Calu3 (cell line): Measurements from ENCODE around the gene OPCML. TPM values are rescaled to one million over a fixed set of nuclear protein-coding genes. Genes with fewer than 3 reads are reported as not detected.

Experiments used
- BruUV-seq: library from RNA; stranded (reverse); fragments of 400-500 nt; replicated peaks from 2 replicates; lab custom pipeline; 2021; lab: Mats Ljungman, UMichigan
- CTCF ChIA-PET: fragments of 300-600 bp; sonication (Branson Sonifier 250); formaldehyde crosslinking; loops from one replicate; lab custom pipeline; 2022; ENCODE audit warnings: antibody characterized with exemption; lab: Charles Lee
- DNase-seq: peaks from one replicate; pipeline ENCODE4 v3.0.0; 2022
- H3K27ac Mint-ChIP-seq: one replicate; pipeline ENCODE4 v1.8.0; 2022; ENCODE audit warnings: mixed read lengths; ENCODE audit not compliant: unreplicated experiment
- H3K27me3 Mint-ChIP-seq: one replicate; pipeline ENCODE4 v1.8.0; 2022; ENCODE audit warnings: mixed read lengths; ENCODE audit not compliant: unreplicated experiment
- H3K36me3 Mint-ChIP-seq: one replicate; pipeline ENCODE4 v1.8.0; 2022; ENCODE audit warnings: mild to moderate bottlenecking, moderate library complexity, mixed read lengths; ENCODE audit not compliant: insufficient read depth, unreplicated experiment
- H3K4me1 Mint-ChIP-seq: one replicate; pipeline ENCODE4 v1.8.0; 2022; ENCODE audit warnings: mild to moderate bottlenecking, low read depth, mixed read lengths; ENCODE audit not compliant: unreplicated experiment
- H3K4me3 Mint-ChIP-seq: one replicate; pipeline ENCODE4 v1.8.0; 2022; ENCODE audit warnings: mild to moderate bottlenecking, low read depth, moderate library complexity, mixed read lengths; ENCODE audit not compliant: unreplicated experiment
- H3K9me3 Mint-ChIP-seq: one replicate; pipeline ENCODE4 v1.8.0; 2022; ENCODE audit warnings: low read depth, mixed read lengths; ENCODE audit not compliant: unreplicated experiment
- intact Hi-C: fragments of 100-400 bp; cut with micrococcal nuclease; formaldehyde crosslinking; loops from one replicate; pipeline ENCODE4 v1.10.0; 2022; ENCODE audit not compliant: unreplicated experiment
- total RNA-seq: library from RNA; stranded (reverse); gene quantifications from 2 replicates; pipeline ENCODE4 v1.2.3, GENCODE V29; 2022
- TF ChIP-seq, protein P1 (sequence below): fragments of 200-600 bp; IDR thresholded peaks from one replicate; pipeline ENCODE4 v1.8.0; 2022; ENCODE audit warnings: antibody characterized with exemption; ENCODE audit not compliant: unreplicated experiment

OPCML gene
- total RNA-seq, 1 experiment from 2014 or later: not detected

GRCh38 chr11:132623511-132623910 lies 908.8 kb downstream of the OPCML start:
- TF ChIP-seq, protein P1, sequence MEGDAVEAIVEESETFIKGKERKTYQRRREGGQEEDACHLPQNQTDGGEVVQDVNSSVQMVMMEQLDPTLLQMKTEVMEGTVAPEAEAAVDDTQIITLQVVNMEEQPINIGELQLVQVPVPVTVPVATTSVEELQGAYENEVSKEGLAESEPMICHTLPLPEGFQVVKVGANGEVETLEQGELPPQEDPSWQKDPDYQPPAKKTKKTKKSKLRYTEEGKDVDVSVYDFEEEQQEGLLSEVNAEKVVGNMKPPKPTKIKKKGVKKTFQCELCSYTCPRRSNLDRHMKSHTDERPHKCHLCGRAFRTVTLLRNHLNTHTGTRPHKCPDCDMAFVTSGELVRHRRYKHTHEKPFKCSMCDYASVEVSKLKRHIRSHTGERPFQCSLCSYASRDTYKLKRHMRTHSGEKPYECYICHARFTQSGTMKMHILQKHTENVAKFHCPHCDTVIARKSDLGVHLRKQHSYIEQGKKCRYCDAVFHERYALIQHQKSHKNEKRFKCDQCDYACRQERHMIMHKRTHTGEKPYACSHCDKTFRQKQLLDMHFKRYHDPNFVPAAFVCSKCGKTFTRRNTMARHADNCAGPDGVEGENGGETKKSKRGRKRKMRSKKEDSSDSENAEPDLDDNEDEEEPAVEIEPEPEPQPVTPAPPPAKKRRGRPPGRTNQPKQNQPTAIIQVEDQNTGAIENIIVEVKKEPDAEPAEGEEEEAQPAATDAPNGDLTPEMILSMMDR: no peak
- no TSS peak for BruUV-seq
- no peak overlapping the region for H3K4me3 Mint-ChIP-seq
- H3K36me3 Mint-ChIP-seq: no peaks in the 10 kb centered on the region
- peaks cover 29% of the 10 kb centered on the region for H3K9me3 Mint-ChIP-seq
- intact Hi-C loops: no loop called here
- no peak for DNase-seq
- no peaks in the 10 kb centered on the region for H3K4me1 Mint-ChIP-seq
- no peak overlapping the region for H3K27ac Mint-ChIP-seq
- CTCF ChIA-PET: no interaction called here
- no peaks in the 10 kb centered on the region for H3K27me3 Mint-ChIP-seq

- intact Hi-C loops: no loop called here
- Mint-ChIP-seq H3K9me3 (peaks cover 25% of the 10 kb centered on the region), H3K27ac (no peak overlapping the region), H3K4me1 (no peaks in the 10 kb centered on the region), H3K27me3 (no peaks in the 10 kb centered on the region), H3K4me3 (no peak overlapping the region), H3K36me3 (no peaks in the 10 kb centered on the region)
- no TSS peak for BruUV-seq
- no peak for DNase-seq
- CTCF ChIA-PET: no interaction called here
- TF ChIP-seq, protein P1: no peak
These were observed 910.2 kb downstream of the OPCML start for GRCh38 chr11:132621976-132622580.

DNA sequence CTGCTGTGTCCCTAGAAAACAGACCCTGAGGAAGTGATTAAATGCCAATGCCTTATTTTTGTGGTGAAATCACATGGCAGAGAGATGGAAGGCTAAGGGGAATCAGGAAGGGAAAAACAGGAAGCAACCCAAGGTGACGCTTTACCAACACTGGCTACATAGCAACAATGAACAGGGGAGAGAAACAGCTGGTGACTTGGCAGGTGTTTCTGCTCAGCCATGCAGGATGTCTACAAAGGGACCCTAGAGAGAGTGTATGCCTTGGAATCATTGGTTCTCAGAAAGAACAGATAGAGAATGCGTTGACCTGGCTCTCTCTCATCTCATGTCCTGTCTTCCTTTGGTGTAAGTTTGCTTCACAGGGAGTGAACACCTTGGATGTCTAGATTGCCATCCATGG lies 911.9 kb downstream of the OPCML start:
- TF ChIP-seq, protein P1: no peak
- intact Hi-C loops: no loop called here
- H3K4me3 Mint-ChIP-seq: no peak overlapping the region
- H3K27me3 Mint-ChIP-seq: no peaks in the 10 kb centered on the region
- no peaks in the 10 kb centered on the region for H3K36me3 Mint-ChIP-seq
- H3K27ac Mint-ChIP-seq: no peak overlapping the region
- peaks cover 24% of the 10 kb centered on the region for H3K9me3 Mint-ChIP-seq
- CTCF ChIA-PET: no interaction called here
- no peak for DNase-seq
- no peaks in the 10 kb centered on the region for H3K4me1 Mint-ChIP-seq
- BruUV-seq: no TSS peak

DNA sequence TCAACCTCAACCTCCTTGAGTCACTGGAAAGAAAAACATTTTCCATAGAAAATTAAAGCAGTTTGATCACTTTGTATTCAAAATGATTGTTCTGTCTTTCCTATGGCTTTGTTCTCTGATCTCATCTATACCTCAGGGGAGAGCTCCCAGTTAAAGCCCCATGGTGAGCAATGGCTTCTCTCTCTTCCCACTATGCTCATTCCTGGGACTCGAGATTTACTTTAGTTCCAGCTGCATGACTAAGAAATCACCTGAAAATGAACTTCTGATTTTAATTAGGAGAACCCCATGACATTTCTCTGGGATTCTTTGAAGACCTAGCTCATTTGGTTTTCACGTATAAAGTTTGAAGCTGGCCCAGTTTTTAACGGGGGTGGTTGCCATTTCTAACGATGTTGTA lies 921.5 kb downstream of the OPCML start:
- Mint-ChIP-seq H3K9me3 (peaks cover 23% of the 10 kb centered on the region), H3K4me1 (no peaks in the 10 kb centered on the region), H3K4me3 (no peak overlapping the region), H3K27me3 (no peaks in the 10 kb centered on the region), H3K27ac (no peak overlapping the region), H3K36me3 (no peaks in the 10 kb centered on the region)
- BruUV-seq: no TSS peak
- CTCF ChIA-PET: no interaction called here
- TF ChIP-seq, protein P1: no peak
- intact Hi-C loops: no loop called here
- no peak for DNase-seq
